IMR-90 (cell line): ENCODE data around the gene SEPTIN2. TPM values are rescaled to one million over a fixed set of nuclear protein-coding genes. Genes with fewer than 3 reads are reported as not detected.

ENCODE experiments used
- ATAC-seq: fragments of 200-7000 bp; cut with Tn5 transposase; 2 replicates; pipeline ENCODE4 v1.9.1; 2020; ENCODE audit warnings: low read depth, mild to moderate bottlenecking, moderate library complexity
- BruUV-seq: library from RNA; stranded (reverse); fragments of 400-500 nt; replicated peaks from 2 replicates; lab custom pipeline; 2021; lab: Mats Ljungman, UMichigan
- CTCF ChIA-PET: fragments of 300-600 bp; formaldehyde crosslinking; extraction: SDS; loops from one replicate; lab custom pipeline; 2021; ENCODE audit warnings: antibody characterized with exemption; lab: Yijun Ruan, JAX
- POLR2A ChIA-PET: fragments of 300-600 bp; sonication (Branson Sonifier 250); formaldehyde crosslinking; loops from one replicate; lab custom pipeline; 2022; ENCODE audit warnings: antibody characterized with exemption; ENCODE audit not compliant: unreplicated experiment; lab: Charles Lee
- DNase-seq: peaks from one replicate; pipeline ENCODE4 v3.0.0; 2013
- H2AFZ ChIP-seq: replicated peaks from 2 replicates; pipeline ENCODE3; 2013; ENCODE audit warnings: low read length, mild to moderate bottlenecking; ENCODE audit not compliant: poor library complexity
- H2AK5ac ChIP-seq: 2 replicates; pipeline ENCODE4 v1.6.1; 2013; ENCODE audit warnings: low read depth, low read length, inconsistent platforms
- H2AK9ac ChIP-seq: replicated peaks from 2 replicates; pipeline ENCODE3; 2013; ENCODE audit warnings: mild to moderate bottlenecking, low read depth, low read length, moderate library complexity; ENCODE audit not compliant: poor library complexity
- H2BK120ac ChIP-seq: 2 replicates; pipeline ENCODE4 v1.6.1; 2013; ENCODE audit warnings: low read depth, low read length, inconsistent platforms
- H2BK15ac ChIP-seq: 3 replicates; pipeline ENCODE4 v1.6.1; 2013; ENCODE audit warnings: low read depth, low read length, inconsistent platforms
- H2BK20ac ChIP-seq: 2 replicates; pipeline ENCODE4 v1.6.1; 2013; ENCODE audit warnings: low read depth, mild to moderate bottlenecking, inconsistent platforms, low read length, moderate library complexity
- H2BK5ac ChIP-seq: 2 replicates; pipeline ENCODE4 v1.6.1; 2013; ENCODE audit warnings: mild to moderate bottlenecking, low read depth, low read length, inconsistent platforms; ENCODE audit not compliant: poor library complexity, severe bottlenecking
- H3K14ac ChIP-seq: replicated peaks from 2 replicates; pipeline ENCODE4 v1.6.1; 2013; ENCODE audit warnings: low read depth, low read length, inconsistent platforms
- H3K18ac ChIP-seq: 2 replicates; pipeline ENCODE4 v1.6.1; 2013; ENCODE audit warnings: low read depth, low read length, control low read depth
- H3K23ac ChIP-seq: 2 replicates; pipeline ENCODE4 v1.6.1; 2013; ENCODE audit warnings: low read depth, low read length, inconsistent platforms
- H3K27ac ChIP-seq: 2 replicates; pipeline ENCODE4 v1.5.1; 2013; ENCODE audit warnings: mild to moderate bottlenecking, control low read depth, low read length; ENCODE audit not compliant: insufficient read depth
- H3K27me3 ChIP-seq: 2 replicates; pipeline ENCODE4 v1.6.1; 2013; ENCODE audit warnings: low read length; ENCODE audit not compliant: control insufficient read depth, insufficient read depth
- H3K36me3 ChIP-seq: 2 replicates; pipeline ENCODE4 v1.6.1; 2013; ENCODE audit warnings: low read length, mixed read lengths; ENCODE audit not compliant: control insufficient read depth, insufficient read depth
- H3K4ac ChIP-seq: 2 replicates; pipeline ENCODE4 v1.6.1; 2013; ENCODE audit warnings: low read depth, low read length, inconsistent platforms
- H3K4me1 ChIP-seq: 2 replicates; pipeline ENCODE4 v1.6.1; 2013; ENCODE audit warnings: low read length, mixed read lengths; ENCODE audit not compliant: control insufficient read depth, insufficient read depth
- H3K4me2 ChIP-seq: 2 replicates; pipeline ENCODE4 v1.6.1; 2013; ENCODE audit warnings: low read depth, mild to moderate bottlenecking, control low read depth, low read length, moderate library complexity
- H3K4me3 ChIP-seq: 2 replicates; pipeline ENCODE4 v1.5.1; 2013; ENCODE audit warnings: low read depth, mild to moderate bottlenecking, control low read depth, low read length, moderate library complexity; ENCODE audit not compliant: insufficient read depth
- H3K56ac ChIP-seq: 2 replicates; pipeline ENCODE4 v1.6.1; 2013; ENCODE audit warnings: low read length, inconsistent platforms; ENCODE audit not compliant: insufficient read depth; ENCODE audit errors: extremely low read depth
- H3K79me1 ChIP-seq, 2 experiments: 2 replicates each; pipeline ENCODE4 v1.6.1; 2013; ENCODE audit warnings: low read length in 2 of 2, inconsistent platforms in 1 of 2, low read depth in 1 of 2
- H3K9ac ChIP-seq: 2 replicates; pipeline ENCODE4 v1.6.1; 2013; ENCODE audit warnings: low read depth, low read length, control low read depth
- H3K9me1 ChIP-seq: 2 replicates; pipeline ENCODE4 v1.6.1; 2013; ENCODE audit warnings: low read length, inconsistent platforms; ENCODE audit not compliant: insufficient read depth
- H3K9me3 ChIP-seq: 2 replicates; pipeline ENCODE4 v1.6.1; 2013; ENCODE audit warnings: low read length; ENCODE audit not compliant: control insufficient read depth, insufficient read depth
- H4K20me1 ChIP-seq: 2 replicates; pipeline ENCODE4 v1.6.1; 2013; ENCODE audit warnings: low read length, inconsistent platforms; ENCODE audit not compliant: insufficient read depth
- H4K5ac ChIP-seq: 2 replicates; pipeline ENCODE4 v1.6.1; 2013; ENCODE audit warnings: mild to moderate bottlenecking, low read depth, low read length, control low read depth
- H4K8ac ChIP-seq, 2 experiments: 2 replicates each; pipeline ENCODE4 v1.6.1; 2013; ENCODE audit warnings: low read depth in 2 of 2, low read length in 2 of 2, control low read depth in 1 of 2, inconsistent platforms in 1 of 2
- H4K91ac ChIP-seq: 2 replicates; pipeline ENCODE4 v1.6.1; 2013; ENCODE audit warnings: low read depth, low read length, inconsistent platforms; ENCODE audit not compliant: insufficient read depth
- MAZ ChIP-seq: IDR thresholded peaks from 2 replicates; pipeline ENCODE4 v1.6.1; 2012; ENCODE audit warnings: low read depth, mild to moderate bottlenecking, low read length, improper control_type of control experiment, moderate library complexity, borderline replicate concordance
- MXI1 ChIP-seq: IDR thresholded peaks from 2 replicates; pipeline ENCODE4 v1.6.1; 2012; ENCODE audit warnings: low read depth, mild to moderate bottlenecking, low read length, moderate library complexity, borderline replicate concordance
- RAD21 ChIP-seq: IDR thresholded peaks from 2 replicates; pipeline ENCODE4 v1.6.1; 2012; ENCODE audit warnings: low read length, improper control_type of control experiment
- SMC3 ChIP-seq: fragments of 150-350 bp; IDR thresholded peaks from 2 replicates; pipeline ENCODE4 v1.6.1; 2016; ENCODE audit warnings: low read depth, mild to moderate bottlenecking, antibody characterized with exemption, low read length, moderate library complexity
- WGBS, 2 experiments: methylation state at CpG; one replicate each; pipeline versions ENCODE4 v1.1.5 to v1.1.7; 2013; ENCODE audit warnings: missing lambda C conversion rate in 2 of 2; ENCODE audit not compliant: insufficient read length in 1 of 2; ENCODE audit errors: extremely low coverage in 2 of 2; 5-methylcytosine and 5-hydroxymethylcytosine counted together
- dilution Hi-C: fragments of 300-500 bp; cut with HindIII; formaldehyde crosslinking; loops from one replicate; pipeline ENCODE4 v1.14.3; 2018; ENCODE audit warnings: low sequenced_read_pairs; ENCODE audit not compliant: unreplicated experiment
- in situ Hi-C: fragments of 300-500 bp; cut with MboI; formaldehyde crosslinking; loops from 3 replicates; pipeline ENCODE4 v1.14.3; 2019; ENCODE audit warnings: low sequenced_read_pairs, inconsistent platforms, mixed read lengths
- intact Hi-C: fragments of 100-400 bp; cut with micrococcal nuclease; formaldehyde crosslinking; loops from 2 replicates; pipeline ENCODE4 v1.10.0; 2022
- polyA plus RNA-seq, 3 experiments: library from polyadenylated mRNA; depleted of rRNA; stranded (reverse); fragments of >200 nt; gene quantifications; 2 replicates each; pipeline ENCODE4 v1.2.3, GENCODE V29; 2012; ENCODE audit warnings: low replicate concordance in 1 of 3
- total RNA-seq: library from RNA; depleted of rRNA; stranded (reverse); fragments of >200 nt; gene quantifications from 2 replicates; pipeline ENCODE4 v1.2.3, GENCODE V29; 2012

SEPTIN2 gene
- total and polyA plus RNA-seq, 2 of the 4 experiments (the other 2 are of a cell fraction): 420 to 504 TPM

DNA sequence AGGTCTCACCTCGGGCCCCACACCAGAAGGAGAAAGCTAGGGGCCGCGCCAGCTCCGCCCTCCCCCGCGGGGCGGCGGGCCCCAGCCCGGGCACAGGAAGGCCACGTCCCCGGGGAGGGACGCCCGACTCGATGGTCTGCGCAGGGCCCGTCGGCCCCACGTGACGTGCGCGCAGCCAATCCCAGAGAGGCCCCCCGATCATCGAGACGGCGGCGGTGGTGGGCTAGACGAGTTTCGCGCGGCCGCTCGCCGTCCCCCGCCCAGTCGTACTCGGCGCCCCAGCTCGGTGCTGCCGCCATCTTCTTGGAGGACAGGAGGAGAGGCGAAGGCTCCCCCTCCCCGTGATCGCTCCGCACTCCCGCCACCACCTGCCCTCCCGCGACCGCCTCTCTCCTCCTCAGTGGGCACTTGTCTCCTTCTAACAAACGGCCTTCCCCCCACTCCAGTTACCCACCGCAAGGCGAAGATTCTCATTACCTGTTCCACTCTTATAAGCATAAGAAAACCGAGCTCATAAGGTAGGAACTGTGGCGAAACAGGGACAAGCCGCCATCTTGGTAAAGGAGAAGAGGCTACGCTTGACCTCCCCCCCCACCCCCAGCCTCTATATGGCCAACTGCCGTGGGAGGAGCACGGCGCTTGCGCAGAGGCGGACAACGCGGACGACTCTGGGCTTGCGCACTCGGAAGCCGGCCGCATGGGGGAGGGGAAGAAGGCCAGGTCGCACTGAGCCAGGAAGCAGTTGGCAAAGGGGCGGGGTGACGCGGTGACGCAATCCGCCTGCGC is 439 bp upstream of the SEPTIN2 start, which contains the start of gene HDLBP (continued):
- TF ChIP-seq RAD21: no peak
- peak; percentile 28; the same call in 1 of the 2 replicates for TF ChIP-seq MXI1
- TF ChIP-seq MAZ: peak; percentile 93

DNA sequence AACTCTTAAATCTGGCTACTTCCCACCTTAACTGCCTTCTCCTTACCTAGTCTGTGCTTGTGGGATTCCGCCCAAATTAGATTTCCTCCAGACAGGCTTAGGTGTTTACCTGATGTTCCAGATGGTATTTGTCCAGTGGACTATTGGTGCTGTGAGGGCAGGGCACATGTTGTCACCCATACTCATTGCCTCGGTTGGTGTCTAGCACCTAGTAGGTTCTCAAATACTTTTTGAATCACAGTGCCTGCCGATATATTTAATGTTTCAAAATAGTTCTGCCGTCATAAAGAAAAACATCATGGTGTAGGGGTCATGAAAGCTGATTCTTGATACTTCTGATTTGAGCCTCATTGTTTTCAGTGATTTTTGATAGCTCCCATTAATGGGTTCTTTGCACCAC is 1.1 kb downstream of the SEPTIN2 start:
- Histone ChIP-seq H3K14ac (peak overlapping the region; percentile 98), H3K79me1 (peaks cover 5 to 42% of the 10 kb centered on the region in 2 experiments; a peak in 3 of 4 replicates), H2AK9ac (peak overlapping the region; percentile 99), H3K9me3 (no peaks in the 10 kb centered on the region), H4K5ac (peak overlapping the region; percentile 74; the same call in 1 of the 2 replicates), H3K4me1 (peaks cover 5% of the 10 kb centered on the region), H2BK20ac (no peak overlapping the region), H3K23ac (peak overlapping the region; percentile 80), H2AK5ac (peak overlapping the region; percentile 90), H2BK5ac (peak overlapping the region; percentile 87), H3K4ac (peak overlapping the region; percentile 97), H3K36me3 (peaks cover 4% of the 10 kb centered on the region; the same call in 1 of the 2 replicates), H3K56ac (peak overlapping the region; percentile 80), H3K4me2 (peak overlapping the region; percentile 99), H3K18ac (no peak overlapping the region), H3K9me1 (peaks cover 3% of the 10 kb centered on the region; the same call in 1 of the 2 replicates), H2BK15ac (no peak overlapping the region), H3K4me3 (peak overlapping the region; percentile 98), H4K20me1 (peaks cover 58% of the 10 kb centered on the region), H3K27me3 (no peaks in the 10 kb centered on the region), H4K8ac (peak overlapping the region; percentile 61 to 82; a peak in 2 of 4 replicates), H4K91ac (peak overlapping the region; percentile 97), H2BK120ac (no peak overlapping the region), H2AFZ (no peak overlapping the region), H3K27ac (peak overlapping the region; percentile 87), H3K9ac (peak overlapping the region; percentile 93)
- DNase-seq (no peak), ATAC-seq (no peak)
- BruUV-seq: no TSS peak
- 0% methylated on average over 1 of the region's 4 CpGs; no CpG with 5 or more reads in 1 of the 2 experiments for WGBS, 2 experiments
- POLR2A ChIA-PET: interaction anchor here (1.0 kb wide), 1 partner anchor 14 kb away, joined by 3 read pairs; no protein-coding TSS in a partner anchor
- intact Hi-C loops (no loop called here), in situ Hi-C loops (no loop called here), dilution Hi-C loops (no loop called here)
- TF ChIP-seq SMC3 (no peak), MXI1 (0 out of 2 replicates have a peak, but pooled peaks have one; percentile 21)
- CTCF ChIA-PET: interaction anchor here (0.7 kb wide), 1 partner anchor 470 kb away, joined by 3 read pairs; no protein-coding TSS in a partner anchor
